Measurements from ENCODE around the gene NR2F6. TPM values are rescaled to one million over a fixed set of nuclear protein-coding genes. Genes with fewer than 3 reads are reported as not detected.
A peak's percentile ranks its signal among the peaks of the same experiment; 100 is the strongest.

NR2F6 gene
- total RNA-seq, 1 donor from 2014 or later, result 70.9 TPM

GRCh38 chr19:17255150-17255621, 9.5 kb upstream of the NR2F6 start:
- Mint-ChIP-seq H3K4me3 (no peak overlapping the region), H3K27ac (no peak overlapping the region), H3K27me3 (no peaks in the 10 kb centered on the region), H3K9me3 (no peaks in the 10 kb centered on the region), H3K36me3 (no peaks in the 10 kb centered on the region), H3K4me1 (ENCODE audit: unreplicated experiment) (no peaks in the 10 kb centered on the region)
- no peak for TF ChIP-seq CTCF (conservative IDR thresholded peaks at IDR 0.05)
- no peak for DNase-seq (ENCODE audit: extremely low spot score, unreplicated experiment)

- Mint-ChIP-seq H3K27ac (no peak overlapping the region), H3K4me1 (ENCODE audit: unreplicated experiment) (no peaks in the 10 kb centered on the region), H3K36me3 (no peaks in the 10 kb centered on the region), H3K9me3 (no peaks in the 10 kb centered on the region), H3K4me3 (no peak overlapping the region), H3K27me3 (no peaks in the 10 kb centered on the region)
- no peak for DNase-seq (ENCODE audit: extremely low spot score, unreplicated experiment)
- TF ChIP-seq CTCF (conservative IDR thresholded peaks at IDR 0.05), result no peak
These were observed 8.9 kb upstream of the NR2F6 start for GRCh38 chr19:17254636-17255035.

- H3K9me3 Mint-ChIP-seq, result no peaks in the 10 kb centered on the region
- peaks cover 21% of the 10 kb centered on the region for H3K4me1 Mint-ChIP-seq (ENCODE audit: unreplicated experiment)
- H3K4me3 Mint-ChIP-seq, result no peak overlapping the region
- no peak for TF ChIP-seq CTCF (conservative IDR thresholded peaks at IDR 0.05)
- H3K36me3 Mint-ChIP-seq, result no peaks in the 10 kb centered on the region
- DNase-seq (ENCODE audit: extremely low spot score, unreplicated experiment), result no peak
- H3K27ac Mint-ChIP-seq, result no peak overlapping the region
- H3K27me3 Mint-ChIP-seq, result no peaks in the 10 kb centered on the region
These were observed 4.3 kb upstream of the NR2F6 start for GRCh38 chr19:17249887-17250548.

- no peak for TF ChIP-seq CTCF (conservative IDR thresholded peaks at IDR 0.05)
- Mint-ChIP-seq H3K9me3 (no peaks in the 10 kb centered on the region), H3K27ac (peak overlapping the region; percentile 76), H3K36me3 (no peaks in the 10 kb centered on the region), H3K4me1 (ENCODE audit: unreplicated experiment) (peaks cover 26% of the 10 kb centered on the region), H3K4me3 (peak overlapping the region; percentile 62), H3K27me3 (no peaks in the 10 kb centered on the region)
- no peak for DNase-seq (ENCODE audit: extremely low spot score, unreplicated experiment)
These were observed 2.5 kb upstream of the NR2F6 start for GRCh38 chr19:17248011-17248776.

GRCh38 chr19:17246681-17247425, 1.1 kb upstream of the NR2F6 start:
- Mint-ChIP-seq H3K27ac (peak overlapping the region; percentile 93), H3K9me3 (no peaks in the 10 kb centered on the region), H3K4me1 (ENCODE audit: unreplicated experiment) (peaks cover 31% of the 10 kb centered on the region), H3K36me3 (no peaks in the 10 kb centered on the region), H3K27me3 (no peaks in the 10 kb centered on the region), H3K4me3 (peak overlapping the region; percentile 91)
- no peak for DNase-seq (ENCODE audit: extremely low spot score, unreplicated experiment)
- no peak for TF ChIP-seq CTCF (conservative IDR thresholded peaks at IDR 0.05)
